ENCODE measurements around the gene HTATIP2.
"Not testable (repeated sequence)": the region's sequence is repeated elsewhere in the genome, so short reads cannot be mapped to it uniquely, and the experiment has no call there.

HTATIP2 gene

GRCh38 chr11:20373147-20373546 is 9.6 kb downstream of the HTATIP2 start:
- no peak overlapping the region for H3K27ac ChIP-seq (ENCODE audit: low read length)
- no peaks in the 10 kb centered on the region for H3K27me3 ChIP-seq (ENCODE audit: low read depth, low read length)
- H3K4me1 ChIP-seq (ENCODE audit: control insufficient read depth in 1 of 2, insufficient read depth in 2 of 2, low read length in 2 of 2): no peaks in the 10 kb centered on the region
- H3K4me3 ChIP-seq (ENCODE audit: low read depth in 1 of 2, low read length in 2 of 2): no peak overlapping the region
- peaks cover 14 to 23% of the 10 kb centered on the region in 2 donors for H3K36me3 ChIP-seq (ENCODE audit: control insufficient read depth in 1 of 2, insufficient read depth in 2 of 2, low read length in 2 of 2)
- H3K9me3 ChIP-seq (ENCODE audit: control insufficient read depth in 1 of 2, low read length in 2 of 2): no peaks in the 10 kb centered on the region

GRCh38 chr11:20373568-20374209 is 10.2 kb downstream of the HTATIP2 start:
- no peak overlapping the region for H3K4me3 ChIP-seq (ENCODE audit: low read depth in 1 of 2, low read length in 2 of 2)
- H3K27ac ChIP-seq (ENCODE audit: low read length): no peak overlapping the region
- H3K27me3 ChIP-seq (ENCODE audit: low read depth, low read length): no peaks in the 10 kb centered on the region
- no peaks in the 10 kb centered on the region for H3K9me3 ChIP-seq (ENCODE audit: control insufficient read depth in 1 of 2, low read length in 2 of 2)
- no peaks in the 10 kb centered on the region for H3K4me1 ChIP-seq (ENCODE audit: control insufficient read depth in 1 of 2, insufficient read depth in 2 of 2, low read length in 2 of 2)
- H3K36me3 ChIP-seq (ENCODE audit: control insufficient read depth in 1 of 2, insufficient read depth in 2 of 2, low read length in 2 of 2): peaks cover 18 to 23% of the 10 kb centered on the region in 2 donors

GRCh38 chr11:20374741-20375300 is 11.3 kb downstream of the HTATIP2 start:
- Histone ChIP-seq H3K9me3 (ENCODE audit: control insufficient read depth in 1 of 2, low read length in 2 of 2) (no peaks in the 10 kb centered on the region), H3K4me1 (ENCODE audit: control insufficient read depth in 1 of 2, insufficient read depth in 2 of 2, low read length in 2 of 2) (no peaks in the 10 kb centered on the region), H3K36me3 (ENCODE audit: control insufficient read depth in 1 of 2, insufficient read depth in 2 of 2, low read length in 2 of 2) (peaks cover 20 to 33% of the 10 kb centered on the region in 2 donors), H3K4me3 (ENCODE audit: low read depth in 1 of 2, low read length in 2 of 2) (no peak overlapping the region), H3K27ac (ENCODE audit: low read length) (no peak overlapping the region), H3K27me3 (ENCODE audit: low read depth, low read length) (no peaks in the 10 kb centered on the region)

DNA sequence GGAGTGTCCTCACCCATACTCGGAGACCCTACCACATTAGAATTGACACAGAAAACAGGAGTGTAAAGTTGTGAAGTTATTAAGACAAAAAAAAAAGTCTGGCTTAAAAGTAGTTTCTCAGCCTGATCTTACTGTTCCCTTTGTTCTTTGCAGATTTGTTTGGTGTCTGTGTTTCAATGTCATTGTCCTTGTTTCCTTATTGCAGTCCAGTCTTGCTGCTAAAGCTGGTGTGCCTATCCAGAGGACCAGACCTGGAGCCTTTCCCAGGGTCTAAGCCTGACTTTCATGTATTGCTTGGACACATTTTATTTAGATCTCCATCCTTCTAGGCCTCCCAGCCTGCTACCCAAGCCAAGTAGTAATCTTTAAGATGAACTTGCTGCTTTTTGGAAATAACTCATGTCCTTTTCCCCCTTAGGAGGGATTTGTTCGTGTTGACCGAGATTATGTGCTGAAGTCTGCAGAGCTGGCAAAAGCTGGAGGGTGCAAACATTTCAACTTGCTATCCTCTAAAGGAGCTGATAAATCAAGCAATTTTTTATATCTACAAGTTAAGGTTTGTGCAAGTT is 12.7 kb downstream of the HTATIP2 start:
- no peaks in the 10 kb centered on the region for H3K4me1 ChIP-seq (ENCODE audit: control insufficient read depth in 1 of 2, insufficient read depth in 2 of 2, low read length in 2 of 2)
- H3K27me3 ChIP-seq (ENCODE audit: low read depth, low read length): no peaks in the 10 kb centered on the region
- H3K4me3 ChIP-seq (ENCODE audit: low read depth in 1 of 2, low read length in 2 of 2): no peak overlapping the region
- H3K36me3 ChIP-seq (ENCODE audit: control insufficient read depth in 1 of 2, insufficient read depth in 2 of 2, low read length in 2 of 2): peaks cover 21 to 35% of the 10 kb centered on the region in 2 donors
- no peaks in the 10 kb centered on the region for H3K9me3 ChIP-seq (ENCODE audit: control insufficient read depth in 1 of 2, low read length in 2 of 2)
- no peak overlapping the region for H3K27ac ChIP-seq (ENCODE audit: low read length)

- H3K36me3 ChIP-seq (ENCODE audit: control insufficient read depth in 1 of 2, insufficient read depth in 2 of 2, low read length in 2 of 2): peaks cover 17 to 18% of the 10 kb centered on the region in 2 donors
- not testable (repeated sequence) for H3K9me3 ChIP-seq (ENCODE audit: control insufficient read depth in 1 of 2, low read length in 2 of 2); H3K27ac ChIP-seq (ENCODE audit: low read length); H3K4me3 ChIP-seq (ENCODE audit: low read depth in 1 of 2, low read length in 2 of 2); H3K27me3 ChIP-seq (ENCODE audit: low read depth, low read length); H3K4me1 ChIP-seq (ENCODE audit: control insufficient read depth in 1 of 2, insufficient read depth in 2 of 2, low read length in 2 of 2)
These were observed 22.5 kb downstream of the HTATIP2 start for GRCh38 chr11:20385996-20386395.

DNA sequence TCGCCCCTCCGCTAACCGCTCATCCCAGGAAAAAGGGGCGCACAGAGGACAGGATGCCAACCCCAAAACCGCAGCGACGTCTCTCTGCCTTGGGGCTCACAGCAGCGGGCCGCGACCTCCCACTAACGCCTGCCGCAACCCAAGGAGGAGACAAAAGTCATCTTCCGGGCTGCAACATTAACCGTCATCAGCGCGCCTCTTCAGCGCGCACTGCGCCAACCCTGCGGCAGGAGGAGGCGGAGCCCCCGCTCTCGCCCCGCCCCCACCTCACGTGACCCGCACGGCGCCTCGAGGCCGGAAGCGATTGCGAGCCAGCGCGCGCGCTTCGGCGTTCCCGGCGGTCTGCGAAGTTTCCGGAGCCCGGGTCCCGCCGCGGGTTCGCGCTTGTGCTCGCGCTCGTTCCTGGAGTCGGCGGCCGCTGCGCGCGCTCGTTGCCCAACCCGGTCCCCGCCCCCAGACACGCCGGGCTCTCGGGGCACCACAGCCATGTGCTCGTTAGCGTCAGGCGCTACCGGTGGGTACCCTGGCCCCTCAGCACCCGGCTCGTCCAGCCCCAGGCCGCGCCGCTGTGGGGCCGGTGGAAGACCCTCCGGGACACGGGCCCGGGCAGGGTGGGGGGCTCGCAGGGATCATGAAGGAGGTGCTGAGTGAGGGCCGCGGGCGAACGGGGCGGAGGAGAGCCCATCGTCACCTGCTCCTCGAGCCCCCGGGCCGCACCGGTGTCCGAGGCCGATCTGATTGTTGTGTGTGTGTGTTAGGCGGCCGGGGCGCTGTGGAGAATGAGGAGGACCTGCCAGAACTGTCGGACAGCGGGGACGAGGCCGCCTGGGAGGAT is 24.0 kb downstream of the HTATIP2 start, which contains the start of gene PRMT3:
TSS of gene PRMT3 (plus strand) at position 456 of the 835 bp plus-strand sequence. CDS start at position 487, 31 bp downstream.
- H3K4me3 ChIP-seq (ENCODE audit: low read depth in 1 of 2, low read length in 2 of 2): peak within 1 kb of the TSS; percentile 73 to 89
- no peaks in the 10 kb centered on the region for H3K27me3 ChIP-seq (ENCODE audit: low read depth, low read length)
- peaks cover 7% of the 10 kb centered on the region in 2 donors for H3K4me1 ChIP-seq (ENCODE audit: control insufficient read depth in 1 of 2, insufficient read depth in 2 of 2, low read length in 2 of 2)
- H3K36me3 ChIP-seq (ENCODE audit: control insufficient read depth in 1 of 2, insufficient read depth in 2 of 2, low read length in 2 of 2): peaks cover 16 to 17% of the 10 kb centered on the region in 2 donors
- no peaks in the 10 kb centered on the region for H3K9me3 ChIP-seq (ENCODE audit: control insufficient read depth in 1 of 2, low read length in 2 of 2)
- H3K27ac ChIP-seq (ENCODE audit: low read length): peak within 1 kb of the TSS; percentile 84

- no peaks in the 10 kb centered on the region for H3K27me3 ChIP-seq (ENCODE audit: low read depth, low read length)
- peaks cover 12% of the 10 kb centered on the region in 2 donors for H3K36me3 ChIP-seq (ENCODE audit: control insufficient read depth in 1 of 2, insufficient read depth in 2 of 2, low read length in 2 of 2)
- H3K9me3 ChIP-seq (ENCODE audit: control insufficient read depth in 1 of 2, low read length in 2 of 2): no peaks in the 10 kb centered on the region
- peaks cover 7% of the 10 kb centered on the region in 2 donors for H3K4me1 ChIP-seq (ENCODE audit: control insufficient read depth in 1 of 2, insufficient read depth in 2 of 2, low read length in 2 of 2)
- peak overlapping the region; percentile 73 to 89 for H3K4me3 ChIP-seq (ENCODE audit: low read depth in 1 of 2, low read length in 2 of 2)
- H3K27ac ChIP-seq (ENCODE audit: low read length): peak overlapping the region; percentile 79
These were observed 24.9 kb downstream of the HTATIP2 start for GRCh38 chr11:20388096-20389055.

DNA sequence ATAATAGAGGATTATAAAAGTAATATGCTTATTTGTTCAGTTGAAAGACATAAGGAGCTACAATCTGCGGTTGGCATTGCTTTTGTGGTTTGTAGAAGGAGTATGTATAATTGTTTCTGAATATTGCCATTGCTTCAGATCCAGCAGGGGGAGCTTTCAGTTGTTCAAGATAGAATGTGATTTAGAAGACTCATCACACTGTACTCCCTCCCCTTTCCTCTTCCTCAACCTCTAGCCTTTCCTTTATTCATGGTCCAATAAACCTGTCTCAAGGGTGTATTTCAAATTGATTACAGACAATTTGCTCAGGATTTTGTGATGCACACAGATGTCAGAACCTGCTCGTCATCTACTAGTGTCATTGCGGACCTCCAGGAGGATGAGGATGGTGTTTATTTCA is 33.8 kb downstream of the HTATIP2 start:
- H3K4me1 ChIP-seq (ENCODE audit: control insufficient read depth in 1 of 2, insufficient read depth in 2 of 2, low read length in 2 of 2): no peaks in the 10 kb centered on the region
- no peak overlapping the region for H3K27ac ChIP-seq (ENCODE audit: low read length)
- no peaks in the 10 kb centered on the region for H3K9me3 ChIP-seq (ENCODE audit: control insufficient read depth in 1 of 2, low read length in 2 of 2)
- no peaks in the 10 kb centered on the region for H3K27me3 ChIP-seq (ENCODE audit: low read depth, low read length)
- H3K36me3 ChIP-seq (ENCODE audit: control insufficient read depth in 1 of 2, insufficient read depth in 2 of 2, low read length in 2 of 2): peaks cover 14 to 22% of the 10 kb centered on the region in 2 donors
- H3K4me3 ChIP-seq (ENCODE audit: low read depth in 1 of 2, low read length in 2 of 2): no peak overlapping the region

GRCh38 chr11:20399498-20399897 is 36.0 kb downstream of the HTATIP2 start:
- Histone ChIP-seq H3K27me3 (ENCODE audit: low read depth, low read length) (no peaks in the 10 kb centered on the region), H3K4me3 (ENCODE audit: low read depth in 1 of 2, low read length in 2 of 2) (no peak overlapping the region), H3K4me1 (ENCODE audit: control insufficient read depth in 1 of 2, insufficient read depth in 2 of 2, low read length in 2 of 2) (no peaks in the 10 kb centered on the region), H3K36me3 (ENCODE audit: control insufficient read depth in 1 of 2, insufficient read depth in 2 of 2, low read length in 2 of 2) (peaks cover 19 to 20% of the 10 kb centered on the region in 2 donors), H3K27ac (ENCODE audit: low read length) (no peak overlapping the region), H3K9me3 (ENCODE audit: control insufficient read depth in 1 of 2, low read length in 2 of 2) (no peaks in the 10 kb centered on the region)

- H3K4me3 ChIP-seq (ENCODE audit: low read depth in 1 of 2, low read length in 2 of 2): no peak overlapping the region
- H3K9me3 ChIP-seq (ENCODE audit: control insufficient read depth in 1 of 2, low read length in 2 of 2): no peaks in the 10 kb centered on the region
- no peaks in the 10 kb centered on the region for H3K27me3 ChIP-seq (ENCODE audit: low read depth, low read length)
- peaks cover 19 to 23% of the 10 kb centered on the region in 2 donors for H3K36me3 ChIP-seq (ENCODE audit: control insufficient read depth in 1 of 2, insufficient read depth in 2 of 2, low read length in 2 of 2)
- H3K27ac ChIP-seq (ENCODE audit: low read length): no peak overlapping the region
- H3K4me1 ChIP-seq (ENCODE audit: control insufficient read depth in 1 of 2, insufficient read depth in 2 of 2, low read length in 2 of 2): no peaks in the 10 kb centered on the region
These were observed 39.5 kb downstream of the HTATIP2 start for GRCh38 chr11:20403059-20403458.

Data from muscle layer of duodenum (tissue), 2 donors.